ENCODE results near the gene SEC14L5.

Gene SEC14L5

DNA sequence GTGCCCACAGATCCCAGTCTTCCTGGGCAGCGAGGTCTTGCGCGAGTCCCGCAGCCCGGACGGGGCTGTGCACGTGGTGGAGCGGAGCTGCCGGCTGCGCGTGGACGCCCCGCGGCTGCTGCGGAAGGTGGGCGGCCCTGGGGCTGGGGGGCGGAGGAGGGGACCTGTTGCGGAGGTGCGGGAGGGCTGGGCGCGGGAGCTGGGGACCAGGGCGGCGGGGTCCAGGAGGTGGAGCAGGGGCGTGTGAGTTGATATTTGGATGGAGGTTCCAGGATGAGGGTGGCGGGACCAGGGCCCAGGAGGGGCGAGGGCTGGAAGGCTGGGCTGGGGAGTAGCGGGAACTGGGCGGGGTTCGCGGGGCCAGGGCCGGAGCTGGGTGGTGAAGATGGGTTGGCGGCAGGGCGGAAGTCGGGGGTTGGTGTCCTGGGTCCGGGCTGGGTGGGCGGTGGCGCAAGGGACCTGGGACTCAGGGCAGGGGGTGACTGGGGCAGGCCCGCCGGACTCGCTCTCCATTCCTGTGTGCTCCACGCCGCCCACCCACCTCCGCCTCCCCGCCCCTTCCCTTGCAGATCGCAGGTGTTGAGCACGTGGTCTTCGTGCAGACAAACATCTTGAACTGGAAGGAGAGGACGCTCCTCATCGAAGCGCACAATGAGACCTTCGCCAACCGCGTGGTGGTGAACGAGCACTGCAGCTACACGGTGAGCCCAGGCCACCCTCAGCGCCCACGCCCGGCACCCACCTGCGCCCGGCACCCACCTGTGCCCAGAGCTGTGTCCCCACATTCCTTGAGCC, 29.6 kb downstream of the SEC14L5 start:
- H3K36me3 Mint-ChIP-seq (ENCODE audit: low read depth): no peaks in the 10 kb centered on the region
- peaks cover 67% of the 10 kb centered on the region for H3K27me3 Mint-ChIP-seq (ENCODE audit: low read depth)
- H3K27ac Mint-ChIP-seq: no peak overlapping the region
- no peaks in the 10 kb centered on the region for H3K4me1 Mint-ChIP-seq
- H3K9me3 Mint-ChIP-seq: peaks cover 2% of the 10 kb centered on the region
- H3K4me3 Mint-ChIP-seq: no peak overlapping the region
- no peak for TF ChIP-seq CTCF (IDR thresholded peaks at IDR 0.05; ENCODE audit: unreplicated experiment in 3 of 3)

DNA sequence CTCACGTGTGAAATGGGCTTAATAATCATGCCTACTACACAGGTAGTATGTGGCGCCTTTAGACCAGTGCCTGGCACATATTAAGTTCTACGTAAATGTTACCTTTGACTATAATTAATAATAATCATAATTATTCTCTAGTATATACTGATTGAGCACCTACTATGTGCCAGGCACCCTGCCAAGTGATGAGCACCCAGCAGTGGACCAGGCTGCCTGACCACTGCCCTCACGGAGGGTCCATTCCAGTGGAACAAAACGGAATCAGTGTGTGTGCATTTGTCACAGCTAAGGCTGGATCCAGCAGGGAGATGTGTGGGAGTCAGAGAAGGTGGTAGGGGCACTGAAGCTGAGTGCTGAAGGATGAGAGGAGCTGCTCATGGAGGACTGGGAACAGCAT, 30.5 kb downstream of the SEC14L5 start:
- peaks cover 67% of the 10 kb centered on the region for H3K27me3 Mint-ChIP-seq (ENCODE audit: low read depth)
- no peak overlapping the region for H3K27ac Mint-ChIP-seq
- TF ChIP-seq CTCF (IDR thresholded peaks at IDR 0.05; ENCODE audit: unreplicated experiment in 3 of 3): no peak
- H3K4me3 Mint-ChIP-seq: no peak overlapping the region
- H3K36me3 Mint-ChIP-seq (ENCODE audit: low read depth): no peaks in the 10 kb centered on the region
- no peaks in the 10 kb centered on the region for H3K4me1 Mint-ChIP-seq
- peaks cover 2% of the 10 kb centered on the region for H3K9me3 Mint-ChIP-seq

- Mint-ChIP-seq H3K27me3 (ENCODE audit: low read depth) (peaks cover 61% of the 10 kb centered on the region), H3K4me3 (no peak overlapping the region), H3K27ac (no peak overlapping the region), H3K4me1 (no peaks in the 10 kb centered on the region), H3K9me3 (peaks cover 2% of the 10 kb centered on the region), H3K36me3 (ENCODE audit: low read depth) (no peaks in the 10 kb centered on the region)
- TF ChIP-seq CTCF (IDR thresholded peaks at IDR 0.05; ENCODE audit: unreplicated experiment in 3 of 3): no peak
These were observed 31.4 kb downstream of the SEC14L5 start for GRCh38 chr16:4989391-4990006.

DNA sequence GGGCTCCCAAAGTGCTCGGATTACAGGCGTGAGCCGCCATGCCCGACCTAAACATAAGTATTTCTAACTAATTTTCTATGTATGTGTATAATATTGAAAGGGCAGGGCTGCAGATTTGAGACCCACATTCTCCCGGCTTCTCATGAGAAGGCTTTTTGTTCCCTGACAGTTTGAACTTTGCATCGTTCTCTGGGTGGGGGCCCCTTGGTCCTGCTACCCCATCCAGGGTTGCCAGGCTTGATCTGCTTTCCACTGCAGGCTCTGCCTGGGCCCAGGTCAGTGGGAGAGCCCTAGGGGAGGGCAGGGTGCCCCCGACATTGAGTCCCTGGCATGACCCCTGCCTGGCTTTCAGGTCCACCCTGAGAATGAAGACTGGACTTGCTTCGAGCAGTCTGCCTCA, 32.3 kb downstream of the SEC14L5 start:
- H3K4me1 Mint-ChIP-seq: no peaks in the 10 kb centered on the region
- H3K9me3 Mint-ChIP-seq: peaks cover 2% of the 10 kb centered on the region
- TF ChIP-seq CTCF (IDR thresholded peaks at IDR 0.05; ENCODE audit: unreplicated experiment in 3 of 3): no peak
- no peaks in the 10 kb centered on the region for H3K36me3 Mint-ChIP-seq (ENCODE audit: low read depth)
- H3K27ac Mint-ChIP-seq: no peak overlapping the region
- H3K4me3 Mint-ChIP-seq: no peak overlapping the region
- peaks cover 60% of the 10 kb centered on the region for H3K27me3 Mint-ChIP-seq (ENCODE audit: low read depth)

GRCh38 chr16:4991754-4992153, 33.6 kb downstream of the SEC14L5 start:
- H3K9me3 Mint-ChIP-seq: no peaks in the 10 kb centered on the region
- TF ChIP-seq CTCF (IDR thresholded peaks at IDR 0.05; ENCODE audit: unreplicated experiment in 3 of 3): no peak
- H3K4me1 Mint-ChIP-seq: no peaks in the 10 kb centered on the region
- H3K36me3 Mint-ChIP-seq (ENCODE audit: low read depth): no peaks in the 10 kb centered on the region
- peaks cover 48% of the 10 kb centered on the region for H3K27me3 Mint-ChIP-seq (ENCODE audit: low read depth)
- no peak overlapping the region for H3K27ac Mint-ChIP-seq
- no peak overlapping the region for H3K4me3 Mint-ChIP-seq
